Epithelial cell of proximal tubule (primary cell): ENCODE measurements around the gene ARHGEF37. TPM values are rescaled to one million over a fixed set of nuclear protein-coding genes. Genes with fewer than 3 reads are reported as not detected.

Experiments used
- DNase-seq: peaks from one replicate; pipeline ENCODE4 v3.0.0-alpha.2; 2011; ENCODE audit warnings: low read depth
- H3K4me3 ChIP-seq: 2 replicates; pipeline ENCODE4 v1.5.1; 2011; ENCODE audit warnings: low read depth, mild to moderate bottlenecking, low read length
- CTCF ChIP-seq: conservative IDR thresholded peaks from 2 replicates; pipeline ENCODE4 v1.5.1; 2012; ENCODE audit warnings: low read depth, mild to moderate bottlenecking, low read length
- total RNA-seq: library from RNA; depleted of rRNA; stranded (reverse); fragments of >200 nt; gene quantifications from 2 replicates; pipeline ENCODE4 v1.2.3, GENCODE V29; 2015

ARHGEF37 gene
- total RNA-seq, 1 donor from 2014 or later: 2.7 TPM

- DNase-seq: no peak
- no peak for TF ChIP-seq CTCF
- H3K4me3 ChIP-seq: no peak overlapping the region
Observed at GRCh38 chr5:149608936-149609545, 27.7 kb downstream of the ARHGEF37 start.

DNA sequence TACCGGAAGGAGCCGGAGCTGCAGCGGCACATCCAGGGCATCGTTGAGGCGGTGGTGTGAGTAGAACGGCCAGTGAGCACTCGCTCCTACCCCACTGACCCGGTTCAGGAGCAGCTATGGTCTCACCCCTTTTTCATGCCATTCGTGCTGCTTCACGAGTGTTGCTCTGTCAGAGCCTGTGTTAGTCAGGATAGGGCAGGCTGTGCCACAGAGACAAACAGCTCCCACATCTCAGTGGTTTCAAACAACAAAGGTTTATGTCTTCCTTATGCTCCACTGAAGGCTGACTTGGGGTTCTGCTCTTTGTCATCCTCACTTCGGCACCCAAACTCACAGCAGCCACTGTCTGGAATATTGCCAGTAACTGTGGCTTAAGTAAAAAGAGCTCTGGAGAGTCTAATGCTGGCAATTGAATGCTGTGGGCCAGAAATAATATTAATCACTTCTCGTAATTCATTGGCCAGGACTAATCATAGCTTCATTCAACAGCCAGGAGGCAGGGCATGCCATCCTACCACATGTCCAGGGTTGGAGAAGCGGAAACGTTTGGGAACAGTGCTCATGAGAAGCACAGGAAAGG lies 28.4 kb downstream of the ARHGEF37 start:
- no peak for DNase-seq
- TF ChIP-seq CTCF: no peak
- H3K4me3 ChIP-seq: no peak overlapping the region

DNA sequence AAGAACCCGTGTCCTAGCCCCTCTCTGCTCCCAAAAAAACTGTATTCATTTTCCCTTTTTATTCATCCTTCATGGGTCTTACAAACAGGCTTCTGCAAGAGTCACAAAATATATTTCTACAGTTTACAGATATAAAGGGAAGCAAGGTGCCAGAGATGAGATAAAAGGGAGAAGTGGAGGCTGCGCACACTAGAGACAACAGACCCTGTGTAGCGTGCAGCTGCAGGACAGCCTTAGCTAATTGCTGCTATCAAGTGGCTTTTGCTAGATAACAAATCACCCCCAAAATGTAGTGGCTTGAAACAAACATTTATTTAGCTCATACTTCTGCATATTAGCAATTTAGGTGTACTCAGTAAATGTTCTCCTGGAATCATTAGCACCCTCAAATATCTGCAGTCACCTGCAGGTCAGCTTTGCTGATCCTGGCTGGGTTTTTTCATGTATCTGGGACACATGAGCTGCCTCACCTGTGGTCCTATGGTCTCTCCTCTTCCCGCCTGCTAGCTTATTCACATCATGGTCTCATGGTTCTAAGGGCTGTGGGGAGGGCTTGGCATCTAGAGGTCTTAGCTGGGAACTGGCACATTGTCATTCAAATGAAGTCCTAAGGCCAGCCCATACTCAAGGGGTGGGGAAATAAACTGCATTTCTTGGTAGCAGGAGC lies 29.4 kb downstream of the ARHGEF37 start:
- H3K4me3 ChIP-seq: no peak overlapping the region
- TF ChIP-seq CTCF: no peak
- no peak for DNase-seq

GRCh38 chr5:149611326-149611725 lies 30.0 kb downstream of the ARHGEF37 start:
- no peak overlapping the region for H3K4me3 ChIP-seq
- TF ChIP-seq CTCF: no peak
- no peak for DNase-seq

- DNase-seq: no peak
- TF ChIP-seq CTCF: no peak
Observed at GRCh38 chr5:149614034-149614907, 33.0 kb downstream of the ARHGEF37 start.

DNA sequence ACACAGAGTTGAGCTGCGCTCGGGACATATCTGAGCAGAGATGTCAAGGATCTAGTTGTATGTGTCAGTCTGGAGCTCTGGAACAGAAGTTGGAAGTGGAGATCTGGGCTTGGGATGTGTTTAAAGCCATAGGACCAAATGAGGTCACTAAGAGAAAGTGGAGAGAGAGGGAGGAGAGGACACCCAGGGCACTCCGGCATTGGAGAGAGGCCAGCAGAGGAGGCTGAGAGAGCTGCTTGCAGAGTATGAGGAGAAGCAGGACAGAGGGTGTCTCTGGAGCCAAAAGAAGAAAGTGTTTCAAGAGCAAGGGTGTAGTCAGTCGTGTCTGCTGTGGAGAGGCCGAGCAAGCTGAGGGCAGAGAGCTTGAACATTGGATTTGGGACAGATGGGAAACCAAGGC lies 34.7 kb downstream of the ARHGEF37 start:
- DNase-seq: no peak
- H3K4me3 ChIP-seq: no peak overlapping the region
- TF ChIP-seq CTCF: no peak

More at GRCh38 chr5:149614034-149614907, 33.0 kb downstream of the ARHGEF37 start:
- H3K4me3 ChIP-seq: no peak overlapping the region
